ENCODE measurements around the gene SMAD6.

DNA sequence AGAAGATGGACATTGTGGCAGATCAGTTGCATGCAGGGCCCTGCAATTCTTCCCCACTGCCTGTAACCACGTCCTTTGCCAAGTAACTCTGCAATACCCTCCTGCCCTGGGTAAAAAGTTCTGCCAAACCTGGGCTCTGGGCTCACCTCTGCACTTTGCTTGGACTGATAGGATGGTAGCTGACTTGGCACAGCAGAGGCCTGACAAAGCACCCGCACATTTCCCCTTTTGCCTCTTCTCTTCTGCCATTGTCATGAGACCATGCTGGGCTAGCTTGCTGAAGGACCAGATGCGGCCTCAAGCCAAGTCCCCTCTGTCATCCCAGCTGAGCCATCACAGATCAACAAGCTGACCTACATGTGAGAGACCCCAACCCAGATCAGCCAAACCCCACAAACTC, 122.4 kb downstream of the SMAD6 start:
- TF ChIP-seq, protein P1, sequence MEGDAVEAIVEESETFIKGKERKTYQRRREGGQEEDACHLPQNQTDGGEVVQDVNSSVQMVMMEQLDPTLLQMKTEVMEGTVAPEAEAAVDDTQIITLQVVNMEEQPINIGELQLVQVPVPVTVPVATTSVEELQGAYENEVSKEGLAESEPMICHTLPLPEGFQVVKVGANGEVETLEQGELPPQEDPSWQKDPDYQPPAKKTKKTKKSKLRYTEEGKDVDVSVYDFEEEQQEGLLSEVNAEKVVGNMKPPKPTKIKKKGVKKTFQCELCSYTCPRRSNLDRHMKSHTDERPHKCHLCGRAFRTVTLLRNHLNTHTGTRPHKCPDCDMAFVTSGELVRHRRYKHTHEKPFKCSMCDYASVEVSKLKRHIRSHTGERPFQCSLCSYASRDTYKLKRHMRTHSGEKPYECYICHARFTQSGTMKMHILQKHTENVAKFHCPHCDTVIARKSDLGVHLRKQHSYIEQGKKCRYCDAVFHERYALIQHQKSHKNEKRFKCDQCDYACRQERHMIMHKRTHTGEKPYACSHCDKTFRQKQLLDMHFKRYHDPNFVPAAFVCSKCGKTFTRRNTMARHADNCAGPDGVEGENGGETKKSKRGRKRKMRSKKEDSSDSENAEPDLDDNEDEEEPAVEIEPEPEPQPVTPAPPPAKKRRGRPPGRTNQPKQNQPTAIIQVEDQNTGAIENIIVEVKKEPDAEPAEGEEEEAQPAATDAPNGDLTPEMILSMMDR (conservative IDR thresholded peaks at IDR 0.05; ENCODE audit: low read length) = no peak
- TF ChIP-seq EZH2phosphoT487 (IDR thresholded peaks at IDR 0.05; ENCODE audit: borderline replicate concordance) = no peak
